Lower leg skin (tissue), 4 donors: ENCODE measurements around the gene SLIT3. TPM values are rescaled to one million over a fixed set of nuclear protein-coding genes. Genes with fewer than 3 reads are reported as not detected.

Source experiments
- DNase-seq, 2 donors: peaks; one replicate each; pipeline ENCODE4 v3.0.0-alpha.2; 2019; ENCODE audit warnings: low spot score in 2 of 2
- H3K4me3 ChIP-seq: fragments of 200-600 bp; sonication (generic); 2 replicates; pipeline ENCODE4 v1.5.1; 2017; ENCODE audit warnings: mild to moderate bottlenecking, low read depth; ENCODE audit not compliant: poor library complexity, severe bottlenecking
- CTCF ChIP-seq, 3 donors: fragments of 450-650 bp; IDR thresholded peaks; one replicate each; pipeline ENCODE4 v1.5.1; 2016; ENCODE audit warnings: antibody characterized with exemption in 3 of 3, mild to moderate bottlenecking in 3 of 3, moderate library complexity in 2 of 3
- POLR2A ChIP-seq, 2 donors: fragments of 450-650 bp; IDR thresholded peaks; one replicate each; pipeline ENCODE4 v1.6.1; 2016 to 2017; ENCODE audit warnings: antibody characterized with exemption in 2 of 2, mild to moderate bottlenecking in 1 of 2, moderate library complexity in 1 of 2
- WGBS, 2 donors: methylation state at CpG; one replicate each; pipeline ENCODE4 v1.1.5; 2018; 5-methylcytosine and 5-hydroxymethylcytosine counted together
- intact Hi-C: fragments of 100-400 bp; cut with DNase I; formaldehyde crosslinking; loops from one replicate; pipeline ENCODE4 v1.15.0; 2023; ENCODE audit warnings: low total_unique reads
- total RNA-seq, 4 donors: library from RNA; depleted of rRNA; stranded (reverse); fragments of >200 nt; gene quantifications; one replicate each; pipeline ENCODE4 v1.1.0, GENCODE V29; 2016

Gene SLIT3
- total RNA-seq, 4 donors from 2014 or later, result 12.4 to 66.0 (median 22.8) TPM

GRCh38 chr5:169303119-169303515 is 2.2 kb upstream of the SLIT3 start:
- H3K4me3 ChIP-seq, result no peak overlapping the region
- intact Hi-C loops, result loop anchor here (5.0 to 10.0 kb wide), 2 partner anchors 311 to 608 kb away; no protein-coding TSS in a partner anchor
- no peak for TF ChIP-seq POLR2A (IDR thresholded peaks at IDR 0.05)
- TF ChIP-seq CTCF (IDR thresholded peaks at IDR 0.05), result no peak
- no peak for DNase-seq

GRCh38 chr5:169302491-169303118 is 1.7 kb upstream of the SLIT3 start:
- peak; percentile 72 to 95 for DNase-seq
- intact Hi-C loops, result loop anchor here (5.0 to 10.0 kb wide), 2 partner anchors 310 to 608 kb away; no protein-coding TSS in a partner anchor
- H3K4me3 ChIP-seq, result no peak overlapping the region
- TF ChIP-seq CTCF (IDR thresholded peaks at IDR 0.05) (peak in 1 of 3 donors; percentile 88), POLR2A (IDR thresholded peaks at IDR 0.05) (no peak)
- WGBS, 2 donors, result 4 to 11% methylated on average over 17 of the region's 17 CpGs

GRCh38 chr5:169301986-169302385 is 1.0 kb upstream of the SLIT3 start:
- peak in 1 of 2 donors; percentile 72 for DNase-seq
- TF ChIP-seq POLR2A (IDR thresholded peaks at IDR 0.05) (no peak), CTCF (IDR thresholded peaks at IDR 0.05) (no peak)
- intact Hi-C loops, result loop anchor here (2.0 to 10.0 kb wide), 3 partner anchors 310 to 843 kb away; no protein-coding TSS in a partner anchor
- 36 to 44% methylated on average over 12 of the region's 12 CpGs for WGBS, 2 donors
- no peak overlapping the region for H3K4me3 ChIP-seq

GRCh38 chr5:169301386-169301934 is 521 bp upstream of the SLIT3 start:
- TF ChIP-seq CTCF (IDR thresholded peaks at IDR 0.05), result no peak
- TF ChIP-seq POLR2A (IDR thresholded peaks at IDR 0.05), result no peak
- WGBS, 2 donors, result 12% methylated on average over 18 of the region's 18 CpGs
- DNase-seq, result no peak
- no peak overlapping the region for H3K4me3 ChIP-seq
- intact Hi-C loops, result loop anchor here (2.0 to 10.0 kb wide), 3 partner anchors 309 to 843 kb away; no protein-coding TSS in a partner anchor

- intact Hi-C loops, result loop anchor here (2.0 to 10.0 kb wide), 3 partner anchors 308 to 841 kb away; no protein-coding TSS in a partner anchor
- peak in 1 of 2 donors; percentile 87 for DNase-seq
- no peak for TF ChIP-seq CTCF (IDR thresholded peaks at IDR 0.05)
- TF ChIP-seq POLR2A (IDR thresholded peaks at IDR 0.05), result no peak
- peak overlapping the region; percentile 33 for H3K4me3 ChIP-seq
- 10 to 13% methylated on average over 33 to 34 of the region's 35 CpGs for WGBS, 2 donors
Measured at GRCh38 chr5:169299663-169300467, 1.1 kb downstream of the SLIT3 start.
